GM08714 (cell line): ENCODE measurements around the gene TRIP6.

Experiments
- H3K4me3 ChIP-seq: fragments of 200-500 bp; sonication (Bioruptor generic); 2 replicates; pipeline ENCODE4 v1.5.1; 2014; ENCODE audit warnings: mild to moderate bottlenecking, low read length, inconsistent platforms
- ZNF274 ChIP-seq: IDR thresholded peaks from 2 replicates; pipeline ENCODE4 v1.6.1; 2012; ENCODE audit warnings: mild to moderate bottlenecking, low read depth, low read length

TRIP6 gene

DNA sequence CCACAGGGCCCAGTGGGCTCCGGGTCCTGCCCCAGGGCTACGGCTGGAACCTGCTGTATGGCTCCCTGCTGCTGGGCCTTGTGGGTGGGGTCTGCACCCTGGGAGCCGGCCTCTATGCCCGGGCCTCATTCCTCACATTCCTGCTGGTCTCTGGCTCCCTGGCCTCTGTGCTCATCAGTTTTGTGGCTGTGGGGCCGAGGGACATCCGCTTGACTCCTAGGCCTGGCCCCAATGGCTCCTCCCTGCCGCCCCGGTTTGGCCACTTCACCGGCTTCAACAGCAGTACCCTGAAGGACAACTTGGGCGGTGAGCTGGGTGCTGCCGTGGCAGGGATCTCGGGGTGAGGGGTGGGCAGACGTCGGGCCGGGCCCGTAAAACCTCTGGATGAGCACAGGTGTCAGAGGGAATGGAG is 10.3 kb upstream of the TRIP6 start:
- H3K4me3 ChIP-seq, result no peak overlapping the region
- TF ChIP-seq ZNF274, result no peak

DNA sequence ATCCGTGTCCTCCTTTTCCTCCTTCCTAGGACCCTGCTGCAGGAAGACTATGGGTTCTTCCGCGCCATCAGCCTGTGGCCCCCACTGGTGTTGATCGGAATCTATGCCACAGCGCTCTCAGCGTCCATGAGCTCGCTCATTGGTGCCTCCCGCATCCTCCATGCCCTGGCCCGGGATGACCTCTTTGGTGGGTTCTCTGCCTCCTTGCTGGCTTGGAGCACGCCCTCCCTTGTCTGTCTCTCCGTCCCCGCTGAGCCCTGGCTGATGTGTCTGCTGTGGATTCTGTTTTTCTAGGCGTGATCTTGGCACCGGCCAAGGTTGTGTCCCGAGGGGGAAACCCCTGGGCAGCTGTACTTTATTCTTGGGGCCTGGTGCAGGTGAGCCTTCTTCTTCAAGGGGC is 7.3 kb upstream of the TRIP6 start:
- H3K4me3 ChIP-seq, result no peak overlapping the region
- no peak for TF ChIP-seq ZNF274

DNA sequence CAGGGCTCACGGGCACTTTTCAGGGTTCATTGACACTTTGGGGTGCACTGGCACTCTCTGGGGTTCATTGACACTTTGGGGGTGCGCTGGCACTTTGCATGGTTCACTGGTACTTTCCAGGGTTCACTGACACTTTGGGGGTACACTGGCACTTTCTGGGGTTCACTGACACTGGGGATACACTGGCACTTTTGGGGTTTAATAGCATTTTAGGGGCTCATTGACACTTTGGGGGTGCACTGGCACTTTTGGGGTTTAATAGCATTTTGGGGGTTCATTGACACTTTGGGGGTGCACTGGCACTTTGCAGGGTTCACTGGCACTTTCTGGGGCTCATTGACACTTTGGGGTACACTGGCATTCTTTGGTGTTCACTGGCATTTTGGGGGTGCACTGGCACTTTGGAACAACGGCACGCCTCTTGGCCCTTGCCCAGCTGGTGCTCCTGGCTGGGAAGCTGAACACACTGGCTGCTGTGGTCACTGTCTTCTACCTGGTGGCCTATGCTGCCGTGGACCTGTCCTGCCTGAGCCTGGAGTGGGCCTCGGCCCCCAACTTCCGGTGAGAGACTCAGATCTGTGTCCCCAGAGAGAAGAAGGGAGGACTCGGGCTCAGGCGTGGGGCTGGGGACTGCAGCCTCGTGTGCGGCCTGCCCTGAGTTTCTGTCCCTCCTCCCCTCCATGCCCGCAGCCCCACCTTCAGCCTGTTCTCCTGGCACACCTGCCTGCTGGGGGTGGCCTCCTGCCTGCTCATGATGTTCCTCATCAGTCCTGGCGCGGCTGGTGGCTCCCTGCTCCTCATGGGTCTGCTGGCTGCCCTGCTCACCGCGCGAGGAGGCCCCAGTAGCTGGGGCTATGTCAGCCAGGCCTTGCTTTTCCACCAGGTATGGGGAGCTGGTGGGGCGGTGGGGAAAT is 6.2 kb upstream of the TRIP6 start:
- no peak for TF ChIP-seq ZNF274

DNA sequence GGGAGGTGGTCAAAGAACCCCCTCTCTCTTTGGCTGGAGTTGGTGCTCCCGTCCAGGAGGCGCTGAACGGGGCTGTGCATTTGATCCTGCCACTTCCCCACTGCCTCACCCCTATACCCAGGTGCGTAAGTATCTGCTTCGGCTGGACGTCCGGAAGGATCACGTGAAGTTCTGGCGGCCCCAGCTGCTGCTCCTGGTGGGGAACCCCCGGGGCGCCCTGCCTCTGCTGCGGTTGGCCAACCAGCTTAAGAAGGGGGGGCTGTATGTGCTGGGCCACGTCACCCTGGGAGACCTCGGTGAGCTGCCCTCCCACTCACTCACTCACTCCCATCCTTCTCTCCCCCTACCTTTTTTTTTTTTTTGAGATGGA is 5.6 kb upstream of the TRIP6 start:
- no peak overlapping the region for H3K4me3 ChIP-seq
- no peak for TF ChIP-seq ZNF274

More for the DNA sequence above, 6.2 kb upstream of the TRIP6 start:
- H3K4me3 ChIP-seq, result no peak overlapping the region

DNA sequence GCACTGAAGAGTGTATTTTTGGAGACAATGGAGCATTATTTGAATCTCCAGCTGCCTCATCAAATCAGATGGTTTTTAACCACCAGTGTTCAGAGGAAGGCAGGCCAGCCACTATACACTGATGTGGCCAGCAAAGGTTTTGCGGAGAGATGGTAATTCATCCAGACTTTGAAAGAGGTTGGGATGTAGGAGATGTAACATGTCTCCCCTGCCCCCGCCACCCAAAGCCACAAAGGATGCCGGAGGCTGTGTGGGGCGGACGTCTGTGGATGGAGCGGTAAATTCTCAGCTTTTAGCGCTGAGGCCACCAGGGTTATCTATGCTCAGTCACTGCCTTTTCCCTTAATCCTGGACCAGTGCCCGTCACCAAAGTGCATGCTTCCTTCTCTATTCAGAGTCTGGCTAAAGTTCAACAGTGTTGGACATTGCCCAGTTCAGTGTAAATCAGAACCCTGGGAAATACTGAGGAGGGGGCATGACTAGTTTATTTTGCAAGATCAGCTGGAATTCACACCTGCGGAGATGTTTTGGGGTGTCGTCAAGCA is 3.7 kb upstream of the TRIP6 start:
- TF ChIP-seq ZNF274, result no peak
- no peak overlapping the region for H3K4me3 ChIP-seq

DNA sequence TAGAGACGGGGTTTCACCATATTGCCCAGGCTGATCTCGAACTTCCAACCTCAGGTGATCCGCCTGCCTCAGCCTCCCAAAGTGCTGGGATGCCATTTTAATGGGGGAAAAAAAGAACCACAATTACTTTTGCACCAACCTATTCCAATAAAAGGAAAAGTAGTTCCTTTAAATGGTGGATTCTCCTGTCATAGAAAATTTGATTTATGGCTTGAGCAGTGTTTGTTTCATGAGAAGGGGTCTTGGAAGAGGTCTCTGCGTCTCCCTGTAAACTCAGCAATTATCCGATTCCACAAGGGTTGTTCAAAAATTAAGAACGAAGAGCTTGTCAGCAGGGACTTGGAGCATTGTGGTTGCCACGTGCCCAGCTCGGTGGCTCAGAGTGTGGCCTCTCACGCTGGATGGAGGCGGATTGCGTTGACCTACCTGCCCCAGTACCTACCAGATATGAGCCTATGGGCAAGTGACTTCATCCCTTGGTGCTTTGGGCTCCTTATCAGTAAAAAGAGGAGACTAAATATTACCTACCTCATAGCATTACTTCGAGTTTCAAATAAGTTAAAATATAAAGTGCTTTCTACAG is 2.8 kb upstream of the TRIP6 start:
- H3K4me3 ChIP-seq, result no peak overlapping the region
- no peak for TF ChIP-seq ZNF274

DNA sequence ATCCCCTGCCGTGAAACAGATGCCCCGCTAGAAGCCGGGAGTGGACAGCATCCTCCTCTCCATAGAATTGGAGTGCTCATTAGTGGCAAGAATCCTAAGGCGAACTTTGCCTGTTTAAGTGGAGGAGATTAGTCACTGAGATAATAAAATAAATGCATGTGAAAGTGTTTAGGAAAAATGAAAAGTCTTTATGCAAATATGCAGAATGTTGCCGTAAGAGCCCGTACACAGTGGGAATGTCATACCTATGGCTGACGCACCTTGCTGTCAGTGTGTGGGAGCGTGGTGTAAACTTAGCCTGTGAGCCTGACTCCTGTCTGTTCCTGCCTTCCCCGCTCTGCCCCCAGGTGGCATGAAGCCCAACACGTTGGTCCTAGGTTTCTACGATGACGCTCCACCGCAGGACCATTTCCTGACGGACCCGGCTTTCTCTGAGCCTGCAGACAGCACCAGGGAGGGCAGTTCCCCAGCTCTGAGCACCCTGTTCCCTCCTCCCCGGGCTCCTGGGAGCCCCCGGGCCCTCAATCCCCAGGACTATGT is 1.7 kb upstream of the TRIP6 start:
- H3K4me3 ChIP-seq, result no peak overlapping the region
- TF ChIP-seq ZNF274, result no peak

DNA sequence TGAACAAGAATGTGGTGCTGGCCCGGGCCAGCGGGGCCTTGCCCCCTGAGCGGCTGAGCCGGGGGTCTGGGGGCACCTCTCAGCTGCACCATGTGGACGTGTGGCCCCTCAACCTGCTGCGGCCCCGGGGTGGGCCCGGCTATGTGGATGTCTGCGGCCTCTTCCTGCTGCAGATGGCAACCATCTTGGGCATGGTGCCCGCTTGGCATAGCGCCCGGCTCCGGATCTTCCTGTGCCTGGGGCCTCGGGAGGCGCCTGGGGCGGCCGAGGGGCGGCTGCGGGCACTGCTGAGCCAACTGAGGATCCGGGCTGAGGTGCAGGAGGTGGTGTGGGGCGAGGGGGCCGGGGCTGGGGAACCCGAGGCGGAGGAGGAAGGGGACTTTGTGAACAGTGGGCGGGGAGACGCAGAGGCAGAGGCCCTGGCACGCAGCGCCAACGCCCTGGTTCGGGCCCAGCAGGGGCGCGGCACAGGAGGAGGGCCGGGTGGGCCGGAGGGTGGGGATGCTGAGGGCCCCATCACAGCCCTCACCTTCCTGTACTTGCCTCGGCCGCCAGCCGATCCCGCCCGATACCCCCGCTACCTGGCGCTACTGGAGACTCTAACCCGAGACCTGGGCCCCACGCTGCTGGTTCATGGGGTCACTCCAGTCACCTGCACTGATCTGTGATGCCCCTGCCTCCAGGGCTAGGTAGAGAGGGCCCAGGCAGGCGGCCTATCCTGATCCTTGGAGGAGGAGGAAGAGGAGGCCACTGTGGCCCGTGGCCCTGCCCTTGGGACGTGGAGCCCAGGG is 1.1 kb upstream of the TRIP6 start:
- TF ChIP-seq ZNF274, result no peak
- H3K4me3 ChIP-seq, result no peak overlapping the region; the same call in 1 of the 2 replicates

DNA sequence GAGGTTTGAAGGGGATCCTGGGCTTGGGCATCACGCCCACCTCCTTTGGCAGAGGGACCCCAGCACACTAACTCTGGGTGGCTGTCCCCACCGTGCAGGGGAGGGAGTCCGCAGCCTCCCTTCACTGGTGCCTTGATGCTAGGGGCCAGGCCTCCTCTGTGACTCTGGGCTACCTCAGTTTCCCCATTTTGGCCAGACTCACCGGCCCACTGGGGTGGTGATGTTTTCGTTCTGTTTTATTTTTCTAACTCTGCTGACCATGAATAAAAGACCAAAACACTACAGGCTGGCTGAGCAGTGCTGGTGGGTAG is 503 bp upstream of the TRIP6 start:
- no peak for TF ChIP-seq ZNF274
- peak overlapping the region; percentile 86; the same call in 1 of the 2 replicates for H3K4me3 ChIP-seq

DNA sequence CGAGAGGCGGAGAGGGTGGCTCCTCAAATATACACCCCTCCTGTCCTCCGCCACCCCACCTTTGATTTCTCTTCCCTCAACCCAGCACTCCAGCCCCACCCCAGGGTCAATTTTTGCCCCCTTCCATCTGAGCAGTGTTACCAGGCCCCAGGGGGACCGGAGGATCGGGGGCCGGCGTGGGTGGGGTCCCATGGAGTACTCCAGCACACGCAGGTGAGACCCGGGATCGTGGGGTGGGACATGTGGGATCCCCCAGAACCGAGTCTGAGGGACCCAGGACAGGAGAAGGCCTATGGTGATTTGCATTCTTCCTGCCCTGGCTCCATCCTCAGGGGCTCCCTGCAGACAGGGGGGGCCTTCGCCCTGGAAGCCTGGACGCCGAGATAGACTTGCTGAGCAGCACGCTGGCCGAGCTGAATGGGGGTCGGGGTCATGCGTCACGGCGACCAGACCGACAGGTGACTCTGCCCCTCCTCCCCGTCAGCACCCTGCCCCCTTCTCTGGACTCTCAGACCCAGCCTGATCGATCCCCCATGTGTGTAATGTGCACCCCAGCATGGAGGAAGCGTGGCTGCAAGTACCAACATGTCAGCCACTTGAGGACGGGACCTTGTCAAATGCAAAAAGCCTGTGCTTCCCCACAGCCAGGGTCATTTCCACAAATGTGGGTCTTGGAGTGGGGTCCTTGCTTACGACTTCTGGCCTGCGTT is 744 bp downstream of the TRIP6 start:
- H3K4me3 ChIP-seq, result peak overlapping the region; percentile 86

DNA sequence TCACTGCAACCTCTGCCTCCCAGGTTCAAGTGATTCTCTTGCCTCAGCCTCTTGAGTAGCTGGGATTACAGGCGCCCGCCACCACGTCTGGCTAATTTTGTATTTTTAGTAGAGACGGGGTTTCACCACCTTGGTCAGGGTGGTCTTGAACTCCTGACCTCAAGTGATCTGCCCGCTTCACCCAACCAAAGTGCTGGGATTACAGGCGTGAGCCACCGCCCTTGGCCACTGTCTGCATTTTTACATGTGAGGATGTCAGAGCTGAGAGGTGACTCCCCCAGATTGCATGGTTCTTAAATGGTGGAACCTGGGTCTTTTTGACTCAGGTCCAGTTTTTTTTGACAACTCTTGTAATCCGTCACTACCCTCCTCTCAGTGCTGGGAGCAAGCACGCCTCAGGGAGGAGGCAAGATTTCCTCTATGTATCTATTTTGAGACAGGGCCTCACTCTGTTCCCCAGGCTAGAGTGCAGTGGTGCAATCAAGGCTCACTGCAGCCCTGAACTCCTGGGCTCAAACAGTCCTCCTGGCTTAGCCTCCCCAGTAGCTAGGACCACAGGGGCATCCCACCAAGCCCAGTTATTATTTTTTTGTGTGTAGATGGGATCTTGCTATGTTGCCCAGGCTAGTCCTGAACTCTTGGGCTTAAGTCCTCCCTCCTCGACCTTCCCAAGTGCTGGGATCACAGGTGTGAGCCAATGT is 6.6 kb downstream of the TRIP6 start:
- H3K4me3 ChIP-seq, result peak overlapping the region; percentile 75; the same call in 1 of the 2 replicates

More for the DNA sequence above, 744 bp downstream of the TRIP6 start:
- TF ChIP-seq ZNF274, result no peak

DNA sequence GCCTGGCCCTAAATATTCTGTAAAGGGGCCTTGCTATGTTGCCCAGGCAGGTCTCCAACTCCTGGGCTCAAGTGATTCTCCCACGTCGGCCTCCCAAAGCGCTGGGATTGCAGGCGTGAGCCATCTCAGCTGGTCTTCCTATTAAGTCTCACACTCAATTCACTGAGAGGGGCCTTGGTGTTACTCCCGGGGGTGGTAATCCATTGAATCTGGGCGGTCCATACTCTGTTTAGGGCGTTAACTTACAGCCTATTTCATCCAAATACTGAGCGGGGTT is 7.1 kb downstream of the TRIP6 start:
- peak overlapping the region; percentile 75 for H3K4me3 ChIP-seq
- no peak for TF ChIP-seq ZNF274

More for the DNA sequence above, 6.6 kb downstream of the TRIP6 start:
- TF ChIP-seq ZNF274, result no peak

DNA sequence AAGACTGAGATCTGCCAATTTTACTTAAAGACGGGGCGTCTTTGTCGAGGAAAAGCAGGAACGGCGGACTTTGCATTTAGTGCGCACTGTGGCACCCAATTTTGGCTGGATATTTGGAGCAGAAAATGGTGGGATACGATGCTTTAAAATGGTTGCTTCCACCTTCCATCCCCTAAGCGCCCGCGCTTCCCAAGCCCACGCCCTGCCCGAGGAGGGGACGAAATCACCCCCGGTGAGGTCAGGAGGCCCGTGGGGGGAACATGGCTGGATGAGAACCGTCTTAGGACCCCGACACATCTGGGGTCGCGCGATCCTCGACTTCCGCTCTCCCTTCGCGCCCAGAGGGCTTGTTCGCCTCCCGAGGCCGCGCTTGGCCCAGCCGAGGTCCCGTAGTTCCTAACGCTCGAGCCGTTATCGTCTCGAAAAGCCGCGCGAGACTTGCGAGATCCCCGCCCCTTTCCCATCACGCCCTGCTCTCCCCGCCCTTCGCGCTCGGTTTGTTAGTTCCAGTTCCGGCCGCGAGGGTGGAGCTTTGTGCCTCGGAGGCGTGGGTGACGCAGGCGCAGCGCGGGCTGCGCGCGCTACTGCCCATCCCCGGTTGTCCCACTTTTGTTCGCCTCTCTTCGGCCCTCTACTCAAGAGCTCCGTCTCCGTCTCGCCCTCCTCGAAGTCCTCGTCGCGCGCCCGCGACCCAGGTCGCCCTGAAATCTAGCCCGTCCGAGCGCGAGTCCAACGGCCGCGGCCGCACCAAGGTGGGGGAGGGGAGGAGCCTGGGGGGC is 7.6 kb downstream of the TRIP6 start, which contains the start of gene SRRT:
Gene SRRT, plus strand, starts transcription at position 527 of the 779 bp plus-strand sequence. CDS start 488 bp downstream, outside the sequence.
- no peak for TF ChIP-seq ZNF274
- peak within 1 kb of the TSS; percentile 97 for H3K4me3 ChIP-seq
